ENCODE data around the gene SRL.

DNA sequence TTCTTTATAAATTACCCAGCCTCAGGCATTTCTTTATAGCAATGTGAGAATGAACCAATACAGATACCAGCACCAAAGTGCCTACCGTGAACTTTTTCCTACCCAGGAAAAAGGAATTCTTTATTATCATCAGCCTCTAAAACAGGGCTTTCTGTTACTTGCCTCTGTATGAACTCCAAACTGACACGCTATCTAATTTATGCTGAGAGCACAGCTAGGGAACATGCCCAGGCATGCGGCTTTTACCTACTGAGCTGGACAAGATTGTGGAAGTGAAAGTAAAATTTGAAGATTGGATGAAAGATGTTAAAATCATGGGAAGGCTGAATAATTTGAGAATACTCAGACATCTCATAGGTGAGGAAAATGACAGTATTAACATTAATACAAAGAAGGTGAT, 101.2 kb downstream of the SRL start:
- TF ChIP-seq POLR2A (IDR thresholded peaks at IDR 0.05; ENCODE audit: low read length) = no peak
- TF ChIP-seq GATA1 (IDR thresholded peaks at IDR 0.05; ENCODE audit: low read depth, low read length) = no peak

All from erythroblast (primary cell).